HepG2 (cell line): Measurements from ENCODE around the gene CLDND2. TPM values are rescaled to one million over a fixed set of nuclear protein-coding genes. Genes with fewer than 3 reads are reported as not detected.

Experiments
- AKAP8 ChIP-seq: sonication (generic); formaldehyde crosslinking; IDR thresholded peaks from 2 replicates; pipeline ENCODE4 v1.5.1; 2020; ENCODE audit warnings: mild to moderate bottlenecking, missing genetic modification reagents
- ATF1 ChIP-seq: IDR thresholded peaks from 2 replicates; pipeline ENCODE4 v1.6.1; 2016; ENCODE audit warnings: mild to moderate bottlenecking, control low read depth
- CEBPG ChIP-seq: IDR thresholded peaks from 2 replicates; pipeline ENCODE4 v1.6.1; 2016
- CREB1 ChIP-seq, 2 experiments: fragments of 450-650 bp in 1 of 2; IDR thresholded peaks; 2 replicates each; pipeline ENCODE4 v1.6.1; 2016 to 2017; ENCODE audit warnings: control low read depth in 1 of 2, mild to moderate bottlenecking in 1 of 2, missing compliant biosample characterization in 1 of 2, missing genetic modification characterization in 1 of 2
- DMTF1 ChIP-seq: sonication (generic); formaldehyde crosslinking; IDR thresholded peaks from 2 replicates; pipeline ENCODE4 v1.4.0; 2020; ENCODE audit warnings: mild to moderate bottlenecking, missing genetic modification reagents
- ETV6 ChIP-seq: sonication (generic); formaldehyde crosslinking; conservative IDR thresholded peaks from 2 replicates; pipeline ENCODE4 v1.4.0; 2020; ENCODE audit warnings: missing genetic modification reagents
- HNF1A ChIP-seq, 2 experiments: sonication (generic) in 1 of 2; formaldehyde crosslinking in 1 of 2; IDR thresholded peaks; 2 replicates each; pipeline versions ENCODE4 v1.4.0 to v1.6.1; 2016 to 2020; ENCODE audit warnings: borderline replicate concordance in 1 of 2, low read depth in 1 of 2, mild to moderate bottlenecking in 1 of 2, missing genetic modification reagents in 1 of 2
- IRF2 ChIP-seq: IDR thresholded peaks from 2 replicates; pipeline ENCODE4 v1.6.1; 2018; ENCODE audit warnings: missing genetic modification reagents, missing compliant biosample characterization
- JARID2 ChIP-seq: sonication (generic); formaldehyde crosslinking; IDR thresholded peaks from 2 replicates; pipeline ENCODE4 v1.8.1; 2023; ENCODE audit warnings: missing genetic modification reagents, inconsistent platforms; ENCODE audit not compliant: insufficient replicate concordance
- KDM6A ChIP-seq: IDR thresholded peaks from 2 replicates; pipeline ENCODE4 v1.6.1; 2016; ENCODE audit warnings: low read depth
- MXI1 ChIP-seq: IDR thresholded peaks from 3 replicates; pipeline ENCODE4 v1.6.1; 2012; ENCODE audit warnings: low read depth, low read length, inconsistent platforms, borderline replicate concordance
- NFYC ChIP-seq: IDR thresholded peaks from 2 replicates; pipeline ENCODE4 v1.6.1; 2016; ENCODE audit warnings: missing genetic modification reagents, missing compliant biosample characterization
- NKX3-1 ChIP-seq: sonication (generic); formaldehyde crosslinking; IDR thresholded peaks from 2 replicates; pipeline ENCODE4 v1.5.0; 2020; ENCODE audit warnings: missing genetic modification reagents
- PHF21A ChIP-seq: sonication (generic); formaldehyde crosslinking; IDR thresholded peaks from 2 replicates; pipeline ENCODE4 v1.5.0; 2020; ENCODE audit warnings: mild to moderate bottlenecking, missing genetic modification reagents
- PITX1 ChIP-seq: sonication (generic); formaldehyde crosslinking; IDR thresholded peaks from 2 replicates; pipeline ENCODE4 v1.5.1; 2020; ENCODE audit warnings: mild to moderate bottlenecking, missing genetic modification reagents
- RBM22 ChIP-seq: fragments of 200-400 bp; formaldehyde crosslinking; optimal IDR thresholded peaks from 2 replicates; pipeline ENCODE3; 2017; ENCODE audit warnings: mild to moderate bottlenecking, low read length, moderate library complexity
- THAP7 ChIP-seq: sonication (generic); formaldehyde crosslinking; IDR thresholded peaks from 2 replicates; pipeline ENCODE4 v1.8.1; 2023; ENCODE audit warnings: mild to moderate bottlenecking, missing genetic modification reagents
- XRCC5 ChIP-seq: fragments of 200-400 bp; formaldehyde crosslinking; optimal IDR thresholded peaks from 2 replicates; pipeline ENCODE3; 2017; ENCODE audit warnings: mild to moderate bottlenecking, low read length
- ZNF124 ChIP-seq: sonication (generic); formaldehyde crosslinking; IDR thresholded peaks from 2 replicates; pipeline ENCODE4 v1.4.0; 2020; ENCODE audit warnings: missing genetic modification reagents
- ZNF432 ChIP-seq: sonication (generic); formaldehyde crosslinking; IDR thresholded peaks from 2 replicates; pipeline ENCODE4 v1.5.0; 2020; ENCODE audit warnings: missing genetic modification reagents, mild to moderate bottlenecking, borderline replicate concordance
- ZNF503 ChIP-seq: sonication (generic); formaldehyde crosslinking; IDR thresholded peaks from 2 replicates; pipeline ENCODE4 v1.4.0; 2020; ENCODE audit warnings: missing genetic modification reagents
- ZNF777 ChIP-seq: sonication (generic); formaldehyde crosslinking; IDR thresholded peaks from 2 replicates; pipeline ENCODE4 v1.4.0; 2020; ENCODE audit warnings: missing genetic modification reagents
- ZSCAN30 ChIP-seq: sonication (generic); formaldehyde crosslinking; IDR thresholded peaks from 2 replicates; pipeline ENCODE4 v1.5.0; 2020; ENCODE audit warnings: mild to moderate bottlenecking, missing genetic modification reagents
- polyA plus RNA-seq, 8 experiments: library from polyadenylated mRNA; depleted of rRNA in 3 of 8; stranded (reverse) in 7 of 8; unstranded in 1 of 8; fragments of >200 nt; fragmentation: Illumina TruSeq in 4 of 8; extraction: Trizol in 4 of 8; gene quantifications; 2 replicates each; pipeline versions ENCODE4 v1.2.1 to v1.2.3, GENCODE V29; 2011 to 2016; ENCODE audit warnings: low read depth in 4 of 8, missing spikeins in 1 of 8, mixed read lengths in 1 of 8; ENCODE audit not compliant: insufficient read depth in 1 of 8
- total RNA-seq, 5 experiments: library from RNA; depleted of rRNA; stranded (reverse); fragments of >200 nt; fragmentation: Illumina TruSeq; extraction: Trizol; gene quantifications; 2 replicates each; pipeline ENCODE4 v1.2.3, GENCODE V29; 2016; ENCODE audit warnings: low read depth in 1 of 5

CLDND2 gene
- total and polyA plus RNA-seq, 2 of the 13 experiments (the other 11 are each of a cell fraction or from before 2014, with no cell fraction given), result 0.84 to 1.8 TPM

GRCh38 chr19:51354742-51355148 lies 14.1 kb downstream of the CLDND2 start (continued):
- no peak for TF ChIP-seq ZNF777
- no peak for TF ChIP-seq ETV6 (CRISPR knock-in tag)
- peak; percentile 53; the same call in 1 of the 2 replicates for TF ChIP-seq PHF21A (CRISPR knock-in tag)
- no peak for TF ChIP-seq ZNF432 (CRISPR knock-in tag)
- TF ChIP-seq PITX1, result peak; percentile 75
- TF ChIP-seq CEBPG, result peak; percentile 37; the same call in 1 of the 2 replicates
- TF ChIP-seq NFYC, result 0 out of 2 replicates have a peak, but pooled peaks have one; percentile 13
- peak; percentile 35; the same call in 1 of the 2 replicates for TF ChIP-seq AKAP8
- TF ChIP-seq ZNF503 (CRISPR knock-in tag), result peak; percentile 93
- peak; percentile 54; the same call in 1 of the 2 replicates for TF ChIP-seq ATF1
- TF ChIP-seq THAP7 (CRISPR knock-in tag), result no peak
- peak; percentile 49; the same call in 1 of the 3 replicates for TF ChIP-seq MXI1
- no peak for TF ChIP-seq NKX3-1 (CRISPR knock-in tag)
- no peak for TF ChIP-seq ZSCAN30 (CRISPR knock-in tag)
- TF ChIP-seq RBM22, result no peak
- TF ChIP-seq ZNF124 (CRISPR knock-in tag), result no peak
- TF ChIP-seq KDM6A (CRISPR knock-in tag), result peak; percentile 13; the same call in 1 of the 2 replicates
- no peak for TF ChIP-seq CREB1 (IDR thresholded peaks at IDR 0.05)
- peak; percentile 70 for TF ChIP-seq CREB1 (CRISPR knock-in tag; IDR thresholded peaks at IDR 0.05)
- TF ChIP-seq DMTF1, result no peak
- TF ChIP-seq IRF2 (CRISPR knock-in tag), result peak; percentile 21; the same call in 1 of the 2 replicates
- TF ChIP-seq HNF1A (IDR thresholded peaks at IDR 0.05; ENCODE audit: low read depth), result 0 out of 2 replicates have a peak, but pooled peaks have one; percentile 34
- peak; percentile 30; the same call in 1 of the 2 replicates for TF ChIP-seq HNF1A (CRISPR knock-in tag; IDR thresholded peaks at IDR 0.05; ENCODE audit: borderline replicate concordance)
- TF ChIP-seq XRCC5, result peak; percentile 5
- no peak for TF ChIP-seq JARID2 (CRISPR knock-in tag)
